Astrocyte of the spinal cord (primary cell): ENCODE results near the gene TUSC1.
"Not testable (repeated sequence)": the region's sequence is repeated elsewhere in the genome, so short reads cannot be mapped to it uniquely, and the experiment has no call there.

Experiments
- DNase-seq: peaks from one replicate; pipeline ENCODE4 v3.0.0; 2011; ENCODE audit warnings: low read depth, low spot score
- H3K4me3 ChIP-seq: 2 replicates; pipeline ENCODE4 v1.5.1; 2011; ENCODE audit warnings: low read depth, mild to moderate bottlenecking, low read length, moderate library complexity
- in situ Hi-C: cut with HindIII; loops from 2 replicates; pipeline ENCODE4 v1.10.0; 2017; ENCODE audit warnings: low sequenced_read_pairs
- TF ChIP-seq, protein P1 (sequence below): IDR thresholded peaks from 2 replicates; pipeline ENCODE4 v1.5.1; 2012; ENCODE audit warnings: low read depth, mild to moderate bottlenecking, low read length, inconsistent platforms

TUSC1 gene

DNA sequence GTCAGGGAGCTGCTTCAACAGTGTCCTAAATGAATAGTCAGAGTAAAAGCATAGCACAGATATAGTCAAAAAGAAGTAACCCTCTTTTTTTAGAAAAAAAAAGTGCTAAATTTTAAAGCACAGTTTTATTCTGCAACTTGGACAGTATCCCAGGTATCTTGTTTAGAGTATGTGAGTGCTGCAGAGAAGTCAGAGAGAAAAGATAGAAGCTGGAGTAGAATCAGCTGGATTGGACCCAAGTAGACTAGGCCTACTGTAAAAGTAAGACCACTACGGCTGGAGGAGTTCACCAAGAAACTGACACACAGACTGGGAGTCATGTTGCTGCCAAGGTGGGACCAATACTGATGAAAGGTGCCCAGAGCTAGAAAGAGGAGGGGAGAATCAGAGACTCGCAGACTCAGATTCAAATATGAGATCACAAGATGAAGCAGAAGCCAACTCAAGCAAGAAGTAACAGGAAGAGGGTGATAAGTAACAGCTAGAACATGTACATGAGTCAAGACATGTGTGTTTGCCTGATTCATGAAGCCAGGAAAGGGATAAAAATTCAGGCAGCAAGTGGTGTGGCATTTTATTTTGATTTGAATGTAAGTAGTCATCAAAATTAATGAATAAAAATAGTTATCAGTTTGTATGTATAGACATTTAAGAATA, 25.6 kb upstream of the TUSC1 start:
- no peak overlapping the region for H3K4me3 ChIP-seq
- peak; percentile 16 for DNase-seq
- TF ChIP-seq, protein P1, sequence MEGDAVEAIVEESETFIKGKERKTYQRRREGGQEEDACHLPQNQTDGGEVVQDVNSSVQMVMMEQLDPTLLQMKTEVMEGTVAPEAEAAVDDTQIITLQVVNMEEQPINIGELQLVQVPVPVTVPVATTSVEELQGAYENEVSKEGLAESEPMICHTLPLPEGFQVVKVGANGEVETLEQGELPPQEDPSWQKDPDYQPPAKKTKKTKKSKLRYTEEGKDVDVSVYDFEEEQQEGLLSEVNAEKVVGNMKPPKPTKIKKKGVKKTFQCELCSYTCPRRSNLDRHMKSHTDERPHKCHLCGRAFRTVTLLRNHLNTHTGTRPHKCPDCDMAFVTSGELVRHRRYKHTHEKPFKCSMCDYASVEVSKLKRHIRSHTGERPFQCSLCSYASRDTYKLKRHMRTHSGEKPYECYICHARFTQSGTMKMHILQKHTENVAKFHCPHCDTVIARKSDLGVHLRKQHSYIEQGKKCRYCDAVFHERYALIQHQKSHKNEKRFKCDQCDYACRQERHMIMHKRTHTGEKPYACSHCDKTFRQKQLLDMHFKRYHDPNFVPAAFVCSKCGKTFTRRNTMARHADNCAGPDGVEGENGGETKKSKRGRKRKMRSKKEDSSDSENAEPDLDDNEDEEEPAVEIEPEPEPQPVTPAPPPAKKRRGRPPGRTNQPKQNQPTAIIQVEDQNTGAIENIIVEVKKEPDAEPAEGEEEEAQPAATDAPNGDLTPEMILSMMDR = no peak
- in situ Hi-C loops = no loop called here

DNA sequence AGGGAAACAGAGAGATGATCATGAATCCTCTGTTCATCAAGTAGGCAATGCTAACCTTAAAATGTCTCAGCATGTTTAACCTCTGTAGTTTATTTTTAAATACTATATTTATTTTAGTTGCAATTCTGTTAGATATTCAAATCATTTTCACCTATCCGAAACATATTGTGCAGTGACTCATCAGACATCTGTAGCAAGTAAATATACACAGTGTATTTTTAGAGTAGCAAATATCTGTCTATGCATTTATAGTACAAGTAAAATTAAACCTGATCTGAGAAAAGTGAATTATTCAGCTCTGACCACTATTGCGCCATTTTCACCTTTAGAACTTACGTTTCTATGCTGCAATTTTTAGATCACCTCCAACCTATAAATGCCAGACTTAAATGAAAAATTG, 24.3 kb upstream of the TUSC1 start:
- in situ Hi-C loops = no loop called here

DNA sequence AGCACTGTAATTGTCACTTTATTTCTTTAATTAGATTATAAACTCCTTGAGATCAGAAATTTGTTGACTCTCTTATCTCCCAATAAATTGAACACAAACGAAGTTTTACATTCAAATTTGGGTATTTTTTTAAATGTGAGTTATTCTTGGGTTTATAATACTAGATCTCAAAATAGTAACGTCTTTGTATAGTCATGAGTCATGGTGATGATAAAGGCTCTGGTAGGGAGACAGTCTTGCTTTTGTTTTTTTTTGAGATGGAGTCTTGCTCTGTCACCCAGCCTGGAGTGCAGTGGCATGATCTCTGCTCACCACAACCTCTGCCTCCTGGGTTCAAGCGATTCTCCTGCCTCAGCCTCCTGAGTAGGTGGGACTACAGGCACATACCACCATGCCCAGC, 22.7 kb upstream of the TUSC1 start:
- DNase-seq = peak; percentile 42
- in situ Hi-C loops = not testable (repeated sequence)

More for the DNA sequence above, 24.3 kb upstream of the TUSC1 start:
- TF ChIP-seq, protein P1 = no peak
- H3K4me3 ChIP-seq = no peak overlapping the region
- no peak for DNase-seq

DNA sequence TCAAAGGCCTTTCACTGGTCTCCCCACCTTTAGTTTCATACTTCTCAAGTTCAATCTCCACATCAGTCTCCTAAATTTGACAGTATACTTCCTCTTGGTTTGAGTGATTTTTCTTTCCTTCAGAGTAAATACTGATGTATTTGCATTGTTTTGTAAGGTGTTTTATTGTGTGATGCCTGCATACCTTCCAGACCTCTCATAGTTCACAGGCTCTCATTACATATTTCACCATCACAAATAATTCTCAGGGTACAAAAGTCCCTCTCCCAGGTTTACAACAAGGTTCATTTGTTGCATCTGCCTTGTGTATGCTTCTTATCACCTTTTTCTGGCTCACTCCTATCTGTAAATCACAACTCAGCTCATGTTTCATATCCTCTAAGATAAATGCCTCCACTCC, 22.2 kb upstream of the TUSC1 start:
- in situ Hi-C loops = no loop called here

More for the DNA sequence above, 22.7 kb upstream of the TUSC1 start:
- H3K4me3 ChIP-seq = not testable (repeated sequence)

DNA sequence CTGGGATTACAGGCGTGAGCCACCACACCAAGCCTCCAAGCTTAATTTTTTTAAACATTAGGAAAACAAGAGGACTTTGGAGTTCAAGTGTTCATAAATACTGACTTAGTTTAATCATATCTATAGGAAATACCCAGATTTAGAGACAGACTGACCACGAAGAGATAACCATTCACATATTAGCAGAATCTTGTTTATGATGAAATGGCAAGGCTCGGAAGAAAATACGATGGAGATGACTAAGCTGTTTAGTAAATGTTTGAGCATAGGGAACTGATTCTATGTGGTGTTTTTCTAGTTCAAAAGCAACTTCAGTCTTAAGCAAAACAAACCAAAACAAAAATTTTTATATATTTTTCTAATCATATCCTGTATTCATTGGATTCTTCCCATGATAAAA, 13.5 kb upstream of the TUSC1 start:
- in situ Hi-C loops = no loop called here
- DNase-seq = no peak
- no peak overlapping the region for H3K4me3 ChIP-seq
- TF ChIP-seq, protein P1 = no peak

More for the DNA sequence above, 22.2 kb upstream of the TUSC1 start:
- TF ChIP-seq, protein P1 = no peak
- no peak overlapping the region for H3K4me3 ChIP-seq
- DNase-seq = no peak

DNA sequence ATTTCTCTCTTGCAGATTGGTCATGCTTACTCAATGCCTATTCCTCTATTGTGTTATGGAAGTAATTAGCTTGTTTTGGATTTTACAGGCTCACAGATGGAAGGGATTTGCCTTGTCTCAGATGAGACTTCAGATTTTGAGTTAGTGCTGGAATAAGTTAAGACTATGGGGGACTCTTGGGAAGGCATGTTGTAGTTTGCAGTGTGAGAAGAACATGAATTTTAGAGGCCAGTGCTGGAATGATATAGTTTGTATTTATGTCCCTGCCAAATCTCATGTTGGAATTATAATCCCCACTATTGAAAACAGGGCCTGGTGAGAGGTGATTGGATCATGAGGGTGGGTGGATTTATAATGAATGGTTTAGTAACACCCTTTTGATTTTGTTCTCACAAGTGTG, 6.1 kb upstream of the TUSC1 start:
- no peak overlapping the region for H3K4me3 ChIP-seq
- DNase-seq = no peak
- in situ Hi-C loops = no loop called here
- TF ChIP-seq, protein P1 = no peak

DNA sequence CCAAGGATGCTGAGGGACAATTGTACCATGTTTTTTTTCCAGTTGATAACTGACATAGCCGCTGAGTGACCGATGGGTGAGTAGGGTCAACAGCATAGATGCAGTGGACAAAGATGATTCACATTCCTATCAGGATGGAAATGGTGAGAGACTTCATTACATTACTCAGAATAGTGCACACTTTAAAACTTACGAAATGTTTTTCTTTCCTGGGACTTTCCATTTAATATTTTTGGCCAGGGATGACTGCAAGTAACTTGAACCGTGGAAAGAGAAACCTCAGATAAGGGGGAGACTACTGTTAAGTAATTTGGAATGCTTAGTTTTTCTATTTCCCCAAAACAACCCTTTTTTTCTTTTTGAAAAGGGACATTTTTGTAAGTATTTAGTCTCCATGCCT, 3.0 kb upstream of the TUSC1 start:
- TF ChIP-seq, protein P1 = no peak
- DNase-seq = peak; percentile 78
- in situ Hi-C loops = no loop called here
- H3K4me3 ChIP-seq = no peak overlapping the region
